DMS53 treated with DMSO at 0.1 percent for 48 hours (cell line): ENCODE measurements around the gene PYY.
A peak's percentile ranks its signal among the peaks of the same experiment; 100 is the strongest.
"Not testable (repeated sequence)": the region's sequence is repeated elsewhere in the genome, so short reads cannot be mapped to it uniquely, and the experiment has no call there.

Experiments used
- DNase-seq: peaks from one replicate; lab custom pipeline; 2025; ENCODE audit not compliant: unreplicated experiment; lab: John Stamatoyannopoulos, UW

PYY gene

DNA sequence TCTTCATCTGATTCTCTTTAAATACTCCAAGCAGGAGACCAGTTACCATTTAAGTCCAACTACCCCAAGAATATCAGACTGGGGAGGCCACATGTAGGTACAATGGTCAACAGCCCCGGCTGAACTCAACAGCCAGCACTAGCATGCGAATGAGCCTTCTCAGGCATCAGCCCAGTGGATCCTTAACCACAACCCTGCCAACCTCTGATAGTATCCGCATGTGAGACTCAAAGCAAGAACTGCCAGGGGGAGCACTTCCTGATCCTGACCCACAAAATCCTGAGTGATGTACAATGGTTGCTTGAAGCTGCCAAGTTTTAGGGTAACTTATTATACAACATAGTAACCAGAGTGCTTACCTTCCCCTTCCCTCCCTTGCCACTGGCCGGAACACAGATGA is 4.0 kb downstream of the PYY start:
- no peak for DNase-seq

DNA sequence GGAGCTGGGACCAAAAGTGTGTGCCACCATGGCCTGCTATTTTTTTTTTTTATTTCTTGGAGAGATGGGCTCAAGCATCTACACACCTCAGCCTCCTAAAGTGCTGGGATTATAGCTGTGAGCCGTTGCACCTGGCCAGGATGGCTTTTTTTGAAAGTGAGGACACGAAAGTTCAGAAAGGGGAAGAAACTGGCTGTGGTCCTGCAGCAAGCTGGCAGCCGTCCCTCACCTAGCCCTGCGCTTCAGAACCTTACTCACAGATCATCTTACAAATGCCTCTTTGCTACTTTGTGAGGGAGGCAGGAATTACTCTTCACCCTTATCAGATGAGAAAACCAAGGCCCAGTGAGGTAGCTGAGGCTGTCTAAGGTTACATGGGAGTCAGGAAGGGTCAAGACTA is 7.0 kb downstream of the PYY start:
- DNase-seq, result no peak

DNA sequence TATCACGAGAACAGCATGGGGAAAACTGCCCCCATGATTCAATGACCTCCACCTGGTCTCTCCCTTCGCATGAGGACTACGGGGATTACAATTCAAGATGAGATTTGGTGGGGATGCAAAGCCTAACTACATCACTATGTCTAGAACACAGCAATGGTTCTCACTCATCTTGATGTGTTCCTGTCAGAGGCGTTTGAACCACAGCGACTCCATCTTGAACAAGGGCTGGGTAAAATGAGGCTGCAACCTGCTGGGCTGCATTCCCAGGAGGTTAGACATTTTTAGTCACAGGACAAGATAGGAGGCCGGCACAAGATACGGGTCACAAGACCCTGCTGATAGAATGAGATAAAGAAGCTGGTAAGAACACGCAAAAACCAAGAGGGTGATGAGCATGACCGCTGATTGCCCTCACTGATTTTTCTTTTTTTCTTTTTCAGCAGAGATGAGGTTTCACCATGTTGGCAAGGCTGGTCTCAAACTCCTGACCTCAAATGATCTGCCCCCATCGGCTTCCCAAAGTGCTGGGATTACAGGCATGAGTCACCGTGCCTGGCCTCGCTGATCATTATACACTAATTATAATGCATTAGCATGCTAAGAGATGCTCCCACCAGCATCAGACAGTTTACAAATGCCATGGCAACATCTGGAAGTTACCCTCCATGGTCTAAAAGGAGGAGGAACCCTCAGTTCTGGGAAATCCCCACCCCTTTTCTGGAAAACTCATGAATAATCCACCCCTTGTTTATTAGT is 8.5 kb downstream of the PYY start:
- no peak for DNase-seq

DNA sequence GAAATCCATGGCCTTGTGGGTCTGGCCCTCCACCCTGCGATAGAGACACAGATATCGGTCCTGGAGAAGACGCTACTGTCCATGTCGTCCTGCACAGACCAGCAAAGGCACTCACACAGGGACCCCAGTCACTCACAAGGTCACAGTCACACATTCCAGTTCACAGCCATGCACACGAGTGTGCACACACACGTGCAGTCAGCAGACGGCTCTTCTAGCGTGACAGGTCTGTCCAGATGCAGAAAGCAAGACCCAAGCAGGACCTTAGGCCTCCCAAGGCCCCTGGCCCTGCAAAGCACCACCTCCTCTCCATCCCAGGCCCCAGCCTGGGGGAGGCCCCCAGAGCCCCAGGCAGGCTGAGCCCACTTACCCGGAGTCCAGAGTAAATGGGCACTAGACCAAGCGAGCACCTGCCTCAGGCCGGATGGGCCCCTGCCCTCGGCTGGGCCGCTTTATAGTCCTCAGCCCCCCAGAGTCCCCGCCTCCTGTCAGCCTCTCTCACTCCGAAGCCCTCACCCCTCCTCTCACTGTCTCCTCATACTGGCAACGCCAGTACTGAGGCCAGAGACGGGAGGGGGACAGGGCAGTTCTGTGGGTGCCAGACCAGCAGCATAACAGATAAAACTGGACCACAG is 11.6 kb downstream of the PYY start, which contains the start of gene PPY:
Gene PPY, minus strand, starts transcription at position 426 of the 635 bp plus-strand sequence. CDS start 822 bp downstream, outside the sequence.
- no peak for DNase-seq

DNA sequence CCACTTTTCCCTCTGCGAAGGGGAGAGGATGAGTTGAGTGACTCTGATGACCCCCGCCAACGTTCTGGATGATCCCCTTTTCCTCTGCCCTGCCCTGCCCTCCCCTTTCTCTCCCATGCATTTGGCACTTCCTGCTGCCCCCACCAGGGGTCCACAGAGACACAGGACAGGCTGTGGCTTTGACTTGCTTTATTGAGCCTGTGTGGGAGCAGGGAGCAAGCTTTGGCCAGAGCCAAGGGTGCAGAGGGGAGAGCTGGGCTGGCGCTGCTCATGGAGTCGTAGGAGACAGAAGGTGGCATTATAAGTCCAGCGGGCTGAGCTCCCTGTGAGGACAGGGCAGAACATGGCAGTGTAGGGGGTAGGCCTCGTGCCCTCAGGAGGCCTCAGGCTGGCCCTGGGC is 13.1 kb downstream of the PYY start:
- no peak for DNase-seq

DNA sequence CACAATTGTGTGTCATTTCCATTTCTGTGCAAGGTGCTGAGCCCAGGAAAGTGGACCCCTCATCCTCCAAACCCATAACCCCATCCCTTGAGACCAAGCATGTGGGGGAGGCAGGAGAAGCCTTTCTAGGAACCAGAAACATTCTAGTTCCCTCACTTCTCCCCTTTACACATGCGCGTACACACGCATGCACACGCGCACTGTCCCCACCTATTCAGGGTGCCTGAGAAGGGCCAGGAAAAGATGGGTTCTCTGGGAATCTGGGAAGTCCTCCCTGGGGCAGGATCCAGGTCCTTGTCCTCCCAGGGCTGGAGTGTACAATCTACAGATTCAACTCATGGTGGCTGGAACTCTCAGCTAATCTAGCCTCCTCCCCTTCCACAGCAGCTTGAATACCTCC is 13.9 kb downstream of the PYY start:
- no peak for DNase-seq

DNA sequence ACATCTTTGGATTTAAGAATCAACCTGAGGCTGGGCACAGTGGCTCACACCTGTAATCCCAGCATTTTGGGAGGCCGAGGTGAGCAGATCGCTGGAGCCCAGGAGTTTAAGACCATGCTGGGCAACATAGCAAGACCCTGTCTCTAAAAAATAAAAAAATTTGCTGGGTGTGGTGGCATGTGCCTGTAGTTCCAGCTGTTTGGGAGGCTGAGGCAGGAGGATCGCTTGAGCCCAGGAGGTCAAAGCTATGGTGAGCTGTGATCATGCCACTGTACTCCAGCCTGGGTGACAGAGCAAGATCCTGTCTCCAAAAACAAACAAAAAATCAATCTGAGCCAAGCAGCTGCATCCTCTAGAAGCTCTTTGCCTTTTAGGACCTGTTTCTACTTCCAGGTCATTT is 14.3 kb downstream of the PYY start:
- DNase-seq, result not testable (repeated sequence)

DNA sequence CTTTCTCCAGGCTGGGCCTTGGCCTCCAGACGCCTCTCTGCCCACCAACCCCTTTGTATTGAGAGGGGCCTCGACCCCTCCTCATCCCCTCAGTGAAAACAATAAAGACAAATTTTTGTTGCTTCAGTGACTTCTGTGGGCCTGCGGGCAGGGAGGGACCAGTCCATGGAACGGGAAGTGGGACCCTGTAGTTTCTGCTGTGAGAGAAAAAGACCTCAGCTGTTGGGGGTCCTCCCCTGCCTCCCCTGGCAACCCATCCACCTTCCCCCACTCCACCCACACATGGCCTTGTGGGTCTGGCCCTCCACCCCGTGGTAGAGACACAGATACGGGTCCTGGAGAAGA is 14.9 kb downstream of the PYY start:
- no peak for DNase-seq

DNA sequence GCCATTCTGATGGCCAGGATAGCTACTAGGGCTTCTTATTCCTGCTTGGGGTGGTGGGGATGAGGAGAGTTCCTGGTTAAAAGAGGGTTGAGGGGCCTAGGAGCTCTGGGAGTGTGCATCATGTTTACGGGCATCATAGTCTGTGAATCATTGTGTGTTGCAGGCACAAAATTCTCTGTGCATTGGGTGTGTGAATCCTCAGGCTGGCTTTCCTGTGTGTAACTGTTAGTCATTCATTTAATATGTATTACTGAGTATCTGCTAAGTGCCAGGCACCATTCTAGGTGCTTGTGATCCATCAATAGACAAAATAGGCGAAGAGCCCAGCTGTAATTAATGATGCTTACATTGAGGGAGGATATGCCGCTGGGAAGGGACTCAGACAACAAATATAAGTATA is 17.3 kb downstream of the PYY start:
- no peak for DNase-seq

DNA sequence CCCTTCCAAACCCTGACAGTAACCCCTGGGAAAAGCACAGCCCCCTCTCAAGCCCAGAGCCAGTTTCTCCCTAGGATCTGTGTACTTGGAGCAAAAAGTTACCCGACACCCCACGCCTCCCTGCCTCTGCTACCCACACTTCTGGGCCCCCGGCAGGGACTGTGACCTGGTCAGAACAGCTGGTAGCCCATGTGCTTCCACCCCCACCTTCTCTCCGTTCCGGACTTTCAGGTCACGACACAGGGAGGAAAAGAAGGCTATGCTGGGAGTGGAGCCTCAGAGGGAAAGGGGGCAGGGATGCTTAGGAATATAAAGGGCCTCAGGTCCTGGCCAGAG is 17.8 kb downstream of the PYY start:
- no peak for DNase-seq

DNA sequence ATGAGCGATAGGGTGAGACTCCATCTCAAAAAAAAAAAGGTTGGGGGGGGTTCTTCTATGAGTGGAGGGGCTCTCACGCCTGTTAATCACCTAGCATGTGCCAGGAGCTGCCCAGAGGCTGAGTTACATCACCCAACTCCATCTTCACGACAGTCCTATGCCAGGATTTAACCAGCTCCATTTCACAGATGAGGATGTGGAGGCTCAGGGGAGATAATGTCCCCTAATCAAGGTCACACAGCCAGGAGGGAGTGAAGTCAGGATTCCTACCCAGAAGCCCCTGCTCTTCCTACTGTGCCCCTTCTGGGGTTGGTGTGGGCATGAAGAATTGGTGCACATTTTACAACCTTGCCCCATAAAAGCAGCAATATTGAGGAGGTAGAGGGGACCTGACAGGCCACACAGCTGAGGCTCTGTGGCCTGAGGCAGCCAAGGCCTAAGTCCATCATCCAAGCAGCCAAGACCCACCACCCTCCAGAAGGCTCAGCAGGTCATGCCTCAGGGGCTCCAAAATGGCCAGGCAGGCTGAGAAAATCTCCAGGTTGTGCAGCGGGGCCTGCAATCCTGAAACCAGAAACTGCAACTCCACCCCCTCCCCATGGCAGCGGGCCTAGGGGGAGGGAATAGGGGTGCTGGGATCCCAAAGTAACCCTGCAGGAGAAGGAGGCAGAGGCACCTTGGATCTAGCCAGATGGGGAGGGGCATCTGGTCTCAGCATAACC is 18.4 kb downstream of the PYY start:
- no peak for DNase-seq

DNA sequence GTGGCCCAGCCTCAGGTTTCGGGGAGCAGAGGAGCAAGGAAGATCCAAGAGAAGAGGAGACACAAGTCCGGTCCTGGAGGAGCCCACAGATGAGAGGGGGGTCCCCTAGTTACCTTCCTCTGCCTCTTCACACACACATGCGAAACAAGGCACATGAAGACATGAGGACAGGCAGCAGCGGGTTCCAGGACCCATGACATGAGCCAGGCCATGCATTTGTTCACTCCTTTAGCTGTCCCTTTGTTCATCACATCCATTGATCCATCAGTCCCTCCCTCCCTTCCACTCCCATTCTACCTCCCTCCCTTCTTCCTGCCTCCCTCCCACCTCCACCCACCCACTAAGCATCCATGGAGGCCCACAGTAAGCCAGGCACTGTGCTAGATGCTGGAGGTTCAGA is 20.8 kb downstream of the PYY start:
- no peak for DNase-seq

DNA sequence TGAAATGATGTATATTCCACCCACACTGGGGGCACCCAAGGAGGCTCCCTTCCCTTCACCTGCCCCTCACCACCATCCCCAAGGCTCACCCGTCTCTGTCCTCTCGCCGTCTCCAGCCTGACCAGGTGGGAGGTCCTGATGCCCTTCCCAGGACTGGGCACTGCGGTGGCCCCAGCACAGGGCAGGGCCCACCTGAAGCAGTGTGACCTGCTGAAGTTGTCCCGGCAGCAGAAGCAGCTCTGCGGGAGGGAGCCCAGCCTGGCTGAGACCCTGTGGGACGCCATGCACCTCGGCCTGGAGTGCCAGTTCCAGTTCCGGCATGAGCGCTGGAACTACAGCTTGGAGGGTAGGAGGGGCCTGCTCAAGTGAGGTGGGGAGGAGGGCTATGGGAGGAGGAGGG is 21.4 kb downstream of the PYY start:
- DNase-seq, result no peak

DNA sequence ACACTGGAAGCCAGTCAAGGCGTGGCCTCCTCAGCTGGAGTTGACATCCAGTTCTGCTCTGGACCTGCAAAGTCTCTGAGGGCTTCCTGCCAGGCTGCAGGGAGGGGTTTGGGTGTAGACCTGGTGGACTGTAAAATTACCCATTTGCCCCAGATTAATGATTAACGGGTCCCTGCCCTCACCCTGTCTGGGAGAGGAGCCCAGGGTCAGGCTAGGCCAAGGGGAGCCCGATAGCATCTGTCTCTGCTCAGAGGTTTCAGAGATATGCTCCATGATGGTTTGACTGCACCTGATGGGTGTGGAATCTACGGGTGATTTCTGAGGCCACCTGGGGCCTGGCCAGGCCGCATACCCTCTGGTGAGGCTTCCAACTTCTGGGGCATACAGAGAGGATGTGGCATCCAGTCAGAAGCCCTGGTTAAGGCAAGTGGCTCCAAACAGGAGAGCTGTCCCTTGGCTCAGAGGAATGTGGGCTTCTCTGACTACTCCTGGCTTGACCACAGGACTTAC is 22.6 kb downstream of the PYY start:
- peak; percentile 80 for DNase-seq

DNA sequence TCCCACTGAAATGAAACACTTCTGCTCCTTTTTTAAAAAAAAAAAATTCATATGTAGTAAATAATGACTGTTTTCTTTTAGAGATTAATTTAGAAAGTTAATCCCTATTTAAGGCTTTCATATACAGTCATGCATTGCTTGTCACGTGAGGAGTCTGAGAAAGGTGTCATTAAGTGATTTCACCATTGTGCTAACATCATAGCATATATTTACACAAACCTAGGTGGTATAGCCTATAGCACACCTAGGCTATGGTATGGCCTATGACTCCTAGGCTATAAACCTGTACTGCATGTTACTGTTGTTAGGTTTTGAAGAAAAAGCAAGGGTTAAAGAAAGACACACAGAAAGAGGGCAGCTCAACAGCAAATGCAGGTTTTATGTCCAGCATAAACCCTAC is 25.1 kb downstream of the PYY start:
- DNase-seq, result no peak

DNA sequence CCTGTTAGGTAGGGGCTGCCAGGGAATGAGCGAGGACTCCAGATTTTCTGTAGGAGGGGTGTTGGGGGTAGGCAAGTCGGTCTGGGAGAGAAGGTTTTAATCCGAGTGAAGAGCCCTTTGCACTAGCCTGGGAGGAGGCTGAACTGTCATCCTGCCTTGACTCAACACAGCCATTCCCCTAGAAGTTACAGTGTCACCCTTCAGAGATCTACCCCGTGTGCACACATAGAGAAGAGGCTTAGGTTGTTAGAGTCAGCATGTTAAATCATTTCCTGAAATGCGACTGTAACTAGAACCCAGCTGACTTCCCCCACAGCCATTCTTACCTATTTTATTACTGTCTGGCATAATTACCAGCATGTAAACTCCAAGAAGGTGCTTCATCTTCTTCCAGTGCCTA is 25.8 kb downstream of the PYY start:
- DNase-seq, result not testable (repeated sequence)

DNA sequence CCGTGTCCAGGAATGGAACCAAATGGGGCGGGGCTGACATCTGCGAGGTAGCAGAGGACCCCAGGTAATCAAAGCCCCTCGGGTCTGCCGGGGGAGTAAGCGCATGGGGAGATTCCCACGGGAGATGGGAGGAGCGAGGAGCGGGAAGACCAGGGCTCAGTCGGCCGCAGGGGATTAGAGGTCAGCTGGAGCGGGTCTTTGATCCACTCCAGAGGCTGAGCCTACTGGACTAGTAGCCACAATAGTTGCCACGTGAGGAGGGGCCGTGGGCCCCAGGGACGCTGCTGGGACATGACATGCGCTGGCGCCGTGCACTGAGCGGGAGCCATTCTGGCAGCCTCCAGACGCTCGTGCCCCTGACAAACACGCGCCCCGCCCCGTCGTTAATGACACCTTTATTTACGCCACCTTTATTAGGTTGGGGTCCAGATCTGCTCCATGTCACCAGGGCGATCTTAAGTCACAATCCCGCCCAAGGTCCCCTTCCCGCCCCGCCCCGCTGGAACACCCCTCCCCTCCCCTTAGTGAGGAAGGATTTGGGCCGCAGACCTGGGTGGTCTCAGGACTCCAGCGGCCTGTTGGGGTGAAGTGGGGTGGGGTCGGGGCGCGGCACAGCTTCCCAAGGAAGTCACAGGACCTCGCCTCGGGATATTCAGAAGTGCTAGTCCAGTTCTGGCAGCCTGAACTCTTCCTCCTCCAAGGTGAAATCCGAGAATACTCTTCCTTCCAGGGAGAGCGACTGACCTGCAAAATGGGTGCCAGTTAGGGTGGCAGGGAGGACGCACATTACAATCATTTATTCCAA is 26.5 kb downstream of the PYY start:
- DNase-seq, result no peak

DNA sequence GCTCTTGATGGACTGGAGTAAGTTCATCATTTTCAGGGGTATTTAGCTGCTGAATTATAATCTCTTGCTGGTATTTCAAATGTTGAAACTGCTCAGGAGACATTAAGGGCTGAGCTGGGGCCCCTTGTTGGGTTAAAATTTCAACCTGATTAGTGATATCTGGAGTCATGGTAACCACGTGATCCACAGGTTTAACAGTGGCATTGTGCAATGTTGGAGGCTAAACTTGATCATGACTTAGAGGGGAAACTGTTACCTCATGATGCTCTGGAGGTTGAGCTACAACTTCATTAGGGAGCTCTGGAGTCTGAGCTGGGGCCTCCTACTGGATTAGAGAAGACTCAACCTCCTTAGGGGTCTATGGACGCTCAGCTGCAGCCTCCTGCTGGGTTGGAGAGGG is 29.2 kb downstream of the PYY start:
- no peak for DNase-seq

DNA sequence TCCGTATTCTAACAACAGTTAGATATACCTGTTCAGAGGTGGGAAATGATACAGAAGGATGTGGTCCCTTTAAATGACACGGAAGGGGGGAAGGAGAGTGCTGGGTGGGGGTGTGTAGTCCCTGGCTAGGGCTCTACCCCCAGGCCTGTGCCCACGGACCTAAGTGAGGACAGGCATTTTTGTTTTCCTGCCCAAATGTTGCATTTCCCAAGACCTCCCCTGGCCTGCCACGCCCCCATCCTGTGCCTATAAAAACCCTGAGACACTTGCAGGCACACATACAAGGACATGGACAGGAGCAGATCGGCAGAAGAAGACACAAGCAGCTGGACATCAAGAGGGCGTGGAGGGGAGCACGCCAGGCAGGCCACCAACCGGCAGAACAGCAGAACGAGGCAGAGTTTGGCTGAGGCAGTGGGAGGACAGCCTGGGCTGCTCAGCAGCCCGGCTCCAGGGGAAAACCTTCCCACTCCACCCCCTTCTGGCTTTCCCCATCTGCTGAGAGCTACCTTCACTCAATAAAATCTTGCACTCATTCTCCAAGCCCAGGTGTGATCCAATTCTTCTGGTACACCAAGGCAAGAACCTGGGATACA is 33.1 kb downstream of the PYY start:
- DNase-seq, result no peak

DNA sequence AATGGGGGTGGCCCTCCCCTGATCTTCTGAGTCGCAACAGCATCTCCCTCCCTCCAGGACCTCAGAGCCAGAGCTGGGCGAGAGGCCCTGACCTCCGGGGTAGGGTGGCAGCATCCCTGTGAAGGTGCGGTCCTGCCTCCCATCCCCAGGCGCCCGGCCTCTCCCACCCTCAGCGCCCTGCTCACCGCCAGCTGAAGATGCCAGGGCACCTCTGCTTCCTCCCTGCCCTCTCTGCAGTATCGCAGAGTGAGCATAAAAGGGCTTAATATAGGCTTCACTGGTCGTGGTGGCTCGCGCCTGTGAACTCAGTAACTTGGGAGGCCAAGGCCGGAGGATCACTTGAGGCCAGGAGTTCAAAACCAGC is 35.7 kb downstream of the PYY start:
- DNase-seq, result no peak
